Muscle of leg (tissue), 11 donors: ENCODE data around the gene KLF7. TPM values are rescaled to one million over a fixed set of nuclear protein-coding genes. Genes with fewer than 3 reads are reported as not detected.

Experiments
- DNase-seq: peaks from one replicate; pipeline ENCODE4 v3.0.0; 2013
- H3K27ac ChIP-seq: one replicate; pipeline ENCODE4 v1.5.1; 2013; ENCODE audit warnings: mild to moderate bottlenecking, low read length, control low read depth
- H3K27me3 ChIP-seq: one replicate; pipeline ENCODE4 v1.6.1; 2013; ENCODE audit warnings: low read length; ENCODE audit not compliant: control insufficient read depth, insufficient read depth
- H3K36me3 ChIP-seq: one replicate; pipeline ENCODE4 v1.6.1; 2013; ENCODE audit warnings: low read length; ENCODE audit not compliant: control insufficient read depth, insufficient read depth
- H3K4me1 ChIP-seq: one replicate; pipeline ENCODE4 v1.6.1; 2013; ENCODE audit warnings: low read length; ENCODE audit not compliant: control insufficient read depth, insufficient read depth
- H3K4me3 ChIP-seq: one replicate; pipeline ENCODE4 v1.5.1; 2013; ENCODE audit warnings: low read length, control low read depth
- H3K9me3 ChIP-seq: replicated peaks from 2 replicates; pipeline ENCODE4 v1.6.1; 2013; ENCODE audit warnings: low read depth, low read length; ENCODE audit not compliant: control insufficient read depth
- WGBS: methylation state at CpG from one replicate; pipeline ENCODE4 v1.1.5; 2013; ENCODE audit warnings: missing lambda C conversion rate; ENCODE audit not compliant: insufficient coverage; 5-methylcytosine and 5-hydroxymethylcytosine counted together
- polyA plus RNA-seq, 8 donors: library from polyadenylated mRNA; unstranded; fragments of 120-200 nt; gene quantifications; one replicate each; pipeline versions ENCODE4 v1.2.1 to v1.2.3, GENCODE V29; 2013; ENCODE audit warnings: inconsistent platforms in 1 of 8, low replicate concordance in 1 of 8; ENCODE audit not compliant: insufficient read length in 8 of 8, insufficient read depth in 1 of 8
- total RNA-seq: library from RNA; stranded (reverse); fragments of 120-200 nt; gene quantifications from one replicate; pipeline ENCODE4 v1.2.4, GENCODE V29; 2013

KLF7 gene
- total and polyA plus RNA-seq, 9 donors = 8.7 to 20.5 (median 15.7) TPM

DNA sequence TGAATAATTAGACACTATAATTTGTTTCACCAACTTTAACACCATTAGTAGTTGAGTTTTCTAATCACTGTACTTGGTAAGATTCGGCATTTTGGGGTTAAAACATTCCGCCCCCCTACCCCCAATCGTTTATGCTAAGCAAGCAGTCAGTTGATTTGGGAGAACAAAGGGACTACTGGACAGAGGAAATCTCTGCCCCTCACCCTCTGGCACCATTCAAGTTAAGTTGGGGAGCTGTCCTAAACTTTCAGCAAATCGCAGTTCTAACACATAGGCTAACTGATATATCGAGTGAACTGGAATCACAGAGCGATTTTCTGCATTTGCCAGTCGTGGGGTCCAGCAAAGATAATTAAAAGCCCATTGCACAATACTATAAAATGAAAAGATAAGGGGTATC lies 5.6 kb downstream of the KLF7 start:
- Histone ChIP-seq H3K9me3 (no peaks in the 10 kb centered on the region), H3K4me1 (peaks cover 23% of the 10 kb centered on the region), H3K27me3 (no peaks in the 10 kb centered on the region), H3K4me3 (no peak overlapping the region), H3K27ac (no peak overlapping the region), H3K36me3 (no peaks in the 10 kb centered on the region)
- peak; percentile 44 for DNase-seq
- WGBS = 83% methylated on average over 1 of the region's 7 CpGs

DNA sequence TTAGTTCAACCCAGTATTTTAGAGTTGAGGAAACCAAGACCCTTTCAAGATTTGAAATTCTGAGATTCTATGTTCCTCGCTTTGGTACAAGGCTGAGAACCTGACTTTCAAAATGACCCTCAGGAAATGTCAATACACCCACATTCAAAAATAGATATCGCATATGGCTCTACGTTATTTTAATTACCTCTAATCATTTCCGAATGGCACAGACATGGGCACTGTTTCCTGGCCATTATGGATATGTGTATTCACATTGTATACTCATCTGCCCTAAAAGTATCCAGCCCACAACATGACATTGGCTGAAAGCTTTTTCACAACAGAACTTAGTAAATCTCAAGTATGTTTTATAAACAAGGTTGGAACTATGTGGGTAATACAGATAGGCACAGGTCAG lies 6.7 kb downstream of the KLF7 start:
- Histone ChIP-seq H3K27ac (no peak overlapping the region), H3K4me3 (no peak overlapping the region), H3K36me3 (peaks cover 2% of the 10 kb centered on the region), H3K4me1 (peaks cover 20% of the 10 kb centered on the region), H3K27me3 (no peaks in the 10 kb centered on the region), H3K9me3 (no peaks in the 10 kb centered on the region)
- DNase-seq = no peak
- WGBS = no CpG with 5 or more reads among the region's 4 CpGs

DNA sequence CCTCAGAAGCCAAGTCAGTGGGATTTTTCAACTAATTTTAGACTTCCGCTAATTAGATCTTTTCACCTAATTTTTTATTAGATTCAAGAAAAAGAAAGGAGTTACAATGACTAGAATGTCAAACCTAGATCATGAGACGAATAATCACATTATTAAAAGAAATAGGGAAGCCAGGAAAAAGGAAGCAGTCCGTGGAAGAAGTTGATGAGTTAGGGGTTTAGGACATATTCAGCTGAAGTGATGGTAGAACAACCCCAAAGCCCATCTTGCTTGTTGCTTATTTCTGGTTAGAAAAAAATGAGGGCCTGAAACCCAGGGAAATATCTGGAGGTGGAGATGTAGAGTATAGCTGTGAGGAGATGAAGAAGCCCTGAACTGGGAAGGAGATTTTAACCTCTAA lies 8.0 kb downstream of the KLF7 start:
- H3K4me3 ChIP-seq = no peak overlapping the region
- 75% methylated on average over 2 of the region's 3 CpGs for WGBS
- peaks cover 21% of the 10 kb centered on the region for H3K4me1 ChIP-seq
- no peaks in the 10 kb centered on the region for H3K9me3 ChIP-seq
- no peaks in the 10 kb centered on the region for H3K27me3 ChIP-seq
- peak; percentile 42 for DNase-seq
- H3K27ac ChIP-seq = no peak overlapping the region
- peaks cover 2% of the 10 kb centered on the region for H3K36me3 ChIP-seq

DNA sequence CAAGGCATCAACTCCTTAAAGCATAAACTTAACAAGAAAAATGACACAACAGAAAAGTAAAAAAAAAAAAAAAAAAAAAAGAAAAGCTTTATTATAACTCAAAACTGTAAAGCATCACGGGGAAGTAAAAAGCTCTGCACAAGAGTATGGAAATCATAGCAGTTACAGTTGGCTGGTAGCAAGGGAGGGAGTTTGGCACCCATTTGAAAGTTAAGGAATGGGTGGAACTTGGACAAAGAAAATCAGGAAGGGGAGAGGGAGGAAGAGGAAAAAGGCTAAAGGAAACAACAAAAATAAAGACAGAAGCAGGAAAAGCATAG lies 8.6 kb downstream of the KLF7 start:
- no peaks in the 10 kb centered on the region for H3K9me3 ChIP-seq
- no CpG with 5 or more reads among the region's 1 CpG for WGBS
- peaks cover 23% of the 10 kb centered on the region for H3K4me1 ChIP-seq
- no peaks in the 10 kb centered on the region for H3K27me3 ChIP-seq
- no peak overlapping the region for H3K27ac ChIP-seq
- peaks cover 2% of the 10 kb centered on the region for H3K36me3 ChIP-seq
- H3K4me3 ChIP-seq = no peak overlapping the region
- peak; percentile 17 for DNase-seq

DNA sequence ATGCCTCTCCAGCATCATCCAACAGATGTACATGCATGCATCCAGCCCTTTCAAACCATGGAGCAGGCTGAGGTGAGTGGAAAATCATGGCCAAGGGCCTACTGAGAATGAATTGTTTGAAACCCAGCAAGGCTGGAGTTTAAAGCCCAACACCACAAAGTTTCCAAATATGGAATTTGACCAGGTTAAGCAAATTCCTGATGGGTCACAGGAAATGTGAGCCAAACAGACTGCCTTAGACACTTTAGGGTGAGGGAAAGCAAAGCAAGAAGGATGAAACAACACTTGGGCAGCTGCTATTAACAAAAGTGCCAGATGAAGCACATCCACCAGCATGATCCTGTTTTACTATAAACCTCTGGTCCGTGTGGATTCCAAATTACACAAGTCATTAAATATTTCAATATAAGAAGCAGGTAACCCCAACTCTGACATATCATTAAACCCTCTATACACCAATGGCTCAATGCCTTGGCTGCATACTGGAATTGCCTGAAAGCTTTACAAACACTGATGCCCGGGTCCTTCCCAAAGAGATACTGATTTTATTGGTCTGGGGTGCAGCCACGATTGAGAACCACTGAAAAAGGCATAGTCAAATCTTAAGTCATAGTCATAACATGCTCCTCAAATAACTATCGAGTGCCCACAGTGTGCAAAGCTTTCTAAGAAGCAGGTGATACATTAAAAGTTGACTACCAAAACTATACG lies 9.1 kb downstream of the KLF7 start:
- Histone ChIP-seq H3K4me1 (peaks cover 23% of the 10 kb centered on the region), H3K4me3 (no peak overlapping the region), H3K9me3 (no peaks in the 10 kb centered on the region), H3K27me3 (no peaks in the 10 kb centered on the region), H3K27ac (no peak overlapping the region), H3K36me3 (peaks cover 2% of the 10 kb centered on the region)
- WGBS = 57% methylated on average over 2 of the region's 5 CpGs
- peak; percentile 6 for DNase-seq

DNA sequence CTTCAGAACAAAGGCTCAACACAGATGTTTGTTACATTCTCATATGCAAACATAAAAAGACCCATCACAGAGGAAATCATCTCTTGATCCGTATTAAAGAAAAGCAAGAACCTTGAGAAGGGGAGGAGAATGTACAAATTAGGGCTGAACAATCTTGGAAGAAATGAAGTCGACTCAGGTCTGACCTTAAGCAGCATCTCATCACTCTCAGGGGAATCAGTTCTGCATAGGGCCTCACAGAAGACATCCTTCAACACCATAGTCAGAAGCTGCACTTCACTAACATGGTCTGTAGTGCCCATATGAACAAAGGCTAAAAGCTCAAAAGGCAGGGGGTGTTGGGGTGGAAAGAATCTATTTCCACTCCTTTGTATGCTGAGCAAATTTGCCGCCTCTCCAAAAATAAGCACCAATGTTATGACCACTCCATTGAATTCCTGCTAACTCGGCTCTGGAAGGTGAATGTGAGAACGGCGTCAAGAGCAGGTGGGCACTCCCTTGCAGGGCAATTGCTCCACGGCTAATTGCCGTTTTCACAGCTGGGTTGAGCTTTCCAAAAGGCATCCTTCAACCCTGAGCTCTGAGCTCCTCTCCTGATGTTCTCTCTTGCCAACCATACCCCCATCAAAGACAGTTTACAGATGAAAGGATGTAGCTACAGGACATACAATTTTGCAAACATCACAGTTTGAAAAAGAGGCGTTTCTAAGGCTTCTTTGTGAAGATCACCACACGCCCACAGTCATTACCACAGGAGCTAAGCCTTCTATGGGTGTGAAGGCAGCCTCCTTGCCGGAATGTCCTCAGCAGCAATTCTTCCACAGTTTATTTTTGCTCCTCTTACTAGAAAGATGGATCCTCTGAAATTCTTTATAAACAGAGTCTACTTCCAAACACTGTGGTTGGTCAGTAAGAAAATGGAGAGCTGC lies 10.0 kb downstream of the KLF7 start:
- H3K4me1 ChIP-seq = peaks cover 25% of the 10 kb centered on the region
- H3K9me3 ChIP-seq = no peaks in the 10 kb centered on the region
- no peak overlapping the region for H3K27ac ChIP-seq
- H3K4me3 ChIP-seq = no peak overlapping the region
- no peak for DNase-seq
- peaks cover 2% of the 10 kb centered on the region for H3K36me3 ChIP-seq
- 73% methylated on average over 4 of the region's 11 CpGs for WGBS
- H3K27me3 ChIP-seq = no peaks in the 10 kb centered on the region

DNA sequence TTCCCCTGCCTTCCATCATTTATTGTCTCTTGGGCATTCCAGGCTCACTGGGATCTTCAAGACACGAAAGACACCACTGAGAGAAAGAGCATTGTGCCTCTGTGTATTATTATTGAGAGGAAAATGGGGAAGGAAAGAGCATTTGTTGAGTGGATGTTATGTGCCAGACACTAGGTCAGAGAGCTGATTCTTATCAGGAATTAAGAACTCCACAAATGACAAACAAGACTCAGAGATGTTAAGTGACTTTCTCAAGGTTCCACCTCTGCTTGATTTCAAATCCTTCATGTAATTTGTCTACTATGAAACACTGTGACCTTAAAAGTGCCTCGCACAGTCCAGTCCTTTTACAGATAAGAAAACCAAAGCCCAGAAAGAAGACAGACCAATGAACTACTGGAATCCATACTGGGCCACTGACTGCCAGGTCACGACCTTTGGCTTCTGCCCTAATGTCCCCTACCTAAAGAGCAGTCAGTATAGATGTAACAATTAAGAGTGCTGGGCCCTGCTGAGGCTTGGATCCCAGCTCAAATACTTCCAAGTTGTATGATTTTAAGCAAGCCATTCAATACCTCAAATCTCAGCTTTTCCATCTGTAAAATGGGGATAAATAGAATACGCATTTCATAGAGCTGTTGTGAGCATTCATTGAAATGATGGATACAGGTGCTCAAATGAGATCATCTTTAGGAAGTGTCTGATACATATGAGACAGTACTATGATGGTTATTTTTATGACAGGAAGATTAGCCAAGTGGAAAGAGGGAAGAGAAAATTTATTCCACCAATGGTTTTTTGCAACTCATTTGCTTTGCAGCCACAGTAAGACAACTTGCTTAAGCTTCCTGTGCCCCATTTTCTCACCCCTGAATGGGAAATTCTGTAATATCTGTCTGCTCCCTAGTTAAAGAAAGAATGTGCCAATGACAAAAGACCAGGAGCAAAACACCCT lies 10.9 kb downstream of the KLF7 start:
- Histone ChIP-seq H3K27ac (peak overlapping the region; percentile 85), H3K4me3 (no peak overlapping the region), H3K4me1 (peaks cover 25% of the 10 kb centered on the region), H3K27me3 (no peaks in the 10 kb centered on the region), H3K36me3 (peaks cover 2% of the 10 kb centered on the region), H3K9me3 (no peaks in the 10 kb centered on the region)
- 67% methylated on average over 1 of the region's 4 CpGs for WGBS
- DNase-seq = peak; percentile 9

DNA sequence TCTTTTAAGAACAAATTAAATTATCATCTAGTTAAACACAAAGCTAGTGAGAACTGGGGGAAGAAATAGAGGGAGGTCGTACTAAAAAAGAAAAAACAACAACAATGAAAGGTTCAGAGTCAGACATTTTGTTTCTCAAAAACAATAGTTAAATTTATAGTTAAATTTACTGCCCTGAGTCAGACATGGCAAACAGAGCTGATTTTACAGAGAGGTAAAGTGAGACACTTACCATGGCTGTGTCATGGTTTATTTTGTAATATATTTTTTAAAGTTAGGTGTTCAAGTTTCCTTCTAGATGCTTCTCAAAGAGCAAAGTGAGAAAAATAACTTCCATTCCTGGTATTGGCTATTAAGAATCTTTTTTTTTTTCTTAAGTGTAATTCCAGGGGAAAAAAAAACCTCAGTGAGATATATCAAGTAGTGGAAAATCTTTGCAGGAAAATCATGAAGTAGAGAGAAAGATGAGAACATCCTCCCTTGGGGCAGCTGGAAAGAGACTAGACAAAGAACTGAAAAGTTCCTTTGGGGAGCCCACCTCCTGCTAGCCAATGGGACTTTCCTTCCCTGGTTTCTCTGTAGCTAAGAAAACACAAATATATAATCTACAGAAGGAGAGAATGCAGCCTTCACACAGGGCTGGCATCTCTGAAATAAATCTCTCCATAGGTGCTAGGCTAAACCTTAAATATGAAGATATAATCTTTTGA lies 12.3 kb downstream of the KLF7 start:
- WGBS = no CpG with 5 or more reads among the region's 1 CpG
- Histone ChIP-seq H3K27me3 (no peaks in the 10 kb centered on the region), H3K4me1 (peaks cover 33% of the 10 kb centered on the region), H3K4me3 (no peak overlapping the region), H3K9me3 (no peaks in the 10 kb centered on the region), H3K27ac (peak overlapping the region; percentile 85), H3K36me3 (peaks cover 8% of the 10 kb centered on the region)
- peak; percentile 93 for DNase-seq

DNA sequence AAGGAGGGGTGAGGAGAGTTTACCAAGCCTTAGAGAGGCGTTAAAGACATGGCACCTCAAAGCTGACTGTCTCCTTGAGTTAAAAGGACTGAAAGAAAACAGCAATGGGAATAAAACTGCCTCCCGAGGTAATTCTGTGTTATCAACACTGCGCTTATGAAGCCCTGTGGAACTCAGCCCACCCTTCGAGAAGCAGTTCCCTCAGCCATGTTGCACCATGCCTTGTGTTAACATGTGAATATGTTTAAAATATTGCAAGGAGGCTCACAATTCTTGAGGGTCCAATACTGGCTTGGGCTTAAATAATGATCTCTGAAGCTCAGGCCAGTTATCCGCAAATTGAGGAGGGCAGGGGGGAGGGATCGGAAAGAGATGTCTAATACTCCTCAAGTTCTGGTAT lies 14.7 kb downstream of the KLF7 start:
- DNase-seq = peak; percentile 34
- 54% methylated on average over 5 of the region's 6 CpGs for WGBS
- Histone ChIP-seq H3K4me3 (no peak overlapping the region), H3K9me3 (no peaks in the 10 kb centered on the region), H3K4me1 (peaks cover 35% of the 10 kb centered on the region), H3K36me3 (peaks cover 12% of the 10 kb centered on the region), H3K27me3 (no peaks in the 10 kb centered on the region), H3K27ac (peak overlapping the region; percentile 85)
